Endothelial cell of hepatic sinusoid (primary cell): ENCODE results near the gene CDK17.
"Not testable (repeated sequence)": the region's sequence is repeated elsewhere in the genome, so short reads cannot be mapped to it uniquely, and the experiment has no call there.

Experiments
- in situ Hi-C: cut with HindIII; loops from 2 replicates; pipeline ENCODE4 v1.10.0; 2017; ENCODE audit warnings: low sequenced_read_pairs

CDK17 gene

DNA sequence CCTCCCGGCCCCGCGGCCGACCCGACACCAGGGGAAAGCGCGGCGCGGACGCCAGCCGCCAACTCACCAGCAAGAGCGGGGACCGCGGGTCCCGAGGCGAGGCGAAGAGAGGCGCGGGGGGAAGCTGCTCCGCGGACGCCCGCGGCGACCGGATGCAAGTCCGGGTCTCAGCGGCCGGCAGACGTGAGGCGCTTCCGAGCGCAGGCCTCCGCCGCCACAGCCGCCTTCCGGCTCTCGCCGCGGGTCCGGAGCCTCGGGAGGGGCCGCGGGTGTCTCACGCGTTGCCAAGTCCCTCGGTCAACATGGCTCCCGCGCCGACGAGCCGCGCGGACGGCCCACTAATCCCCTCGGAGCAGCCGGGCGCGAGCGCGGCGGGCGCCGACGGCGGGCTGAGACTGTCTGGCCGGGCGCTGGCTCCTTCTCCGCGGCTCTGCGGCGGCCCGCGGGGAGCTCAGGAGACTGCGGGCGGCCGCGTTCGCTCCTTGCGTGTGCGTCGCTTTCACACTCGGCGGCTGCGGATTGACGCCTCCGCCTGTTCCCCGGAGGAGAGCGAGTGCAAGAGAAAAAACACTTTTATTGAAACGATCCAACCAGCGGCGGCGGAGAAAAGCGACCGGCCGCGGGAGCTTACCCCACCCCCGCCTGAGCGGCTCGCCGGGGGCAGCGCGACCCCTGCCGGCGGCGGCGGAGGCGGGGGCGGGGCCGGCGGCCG lies at the start of gene CDK17:
Gene CDK17, minus strand, starts transcription at position 521 of the 712 bp plus-strand sequence. CDS start 65,603 bp downstream, outside the sequence.
- in situ Hi-C loops: loop anchor here (5.0 kb wide), 2 partner anchors 98 to 102 kb away; no protein-coding TSS in a partner anchor

DNA sequence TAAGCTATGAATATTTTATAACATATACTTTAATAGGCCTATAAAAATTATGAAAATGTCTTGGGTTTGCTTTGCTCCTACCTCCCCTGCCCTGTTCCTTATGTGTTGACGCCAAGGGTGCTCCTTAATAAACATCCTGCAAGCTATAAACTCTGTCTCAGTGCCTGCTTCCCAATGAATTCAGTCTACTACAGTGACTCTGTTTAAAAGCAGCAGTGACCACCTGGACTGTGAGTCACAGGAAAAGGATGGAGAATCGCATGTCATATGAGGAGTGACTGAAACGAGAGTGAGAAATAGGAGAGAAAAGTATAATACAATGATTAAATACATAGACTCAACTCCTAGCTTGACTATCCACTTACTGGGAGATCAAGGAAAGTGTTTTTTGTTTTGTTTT lies 48.1 kb upstream of the CDK17 start:
- in situ Hi-C loops: no loop called here

DNA sequence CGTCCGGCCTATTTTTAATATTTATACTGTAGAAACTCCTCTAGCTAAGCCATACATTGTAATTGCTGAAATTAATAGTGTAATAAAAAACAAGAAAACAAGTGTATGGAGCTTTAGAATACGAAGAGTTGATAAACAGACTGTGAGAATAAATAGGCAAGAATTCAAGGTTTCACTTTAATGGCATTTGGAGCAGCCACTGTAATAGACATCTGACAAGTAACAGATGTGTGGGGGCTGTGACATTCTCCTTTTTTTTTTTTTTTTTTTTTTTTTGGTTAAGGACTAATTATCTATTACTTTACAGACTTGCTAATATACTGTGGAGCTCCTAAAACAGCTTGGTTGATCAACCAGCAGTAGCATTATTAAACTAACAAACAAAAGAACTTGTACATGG lies 47.0 kb upstream of the CDK17 start:
- in situ Hi-C loops: no loop called here

DNA sequence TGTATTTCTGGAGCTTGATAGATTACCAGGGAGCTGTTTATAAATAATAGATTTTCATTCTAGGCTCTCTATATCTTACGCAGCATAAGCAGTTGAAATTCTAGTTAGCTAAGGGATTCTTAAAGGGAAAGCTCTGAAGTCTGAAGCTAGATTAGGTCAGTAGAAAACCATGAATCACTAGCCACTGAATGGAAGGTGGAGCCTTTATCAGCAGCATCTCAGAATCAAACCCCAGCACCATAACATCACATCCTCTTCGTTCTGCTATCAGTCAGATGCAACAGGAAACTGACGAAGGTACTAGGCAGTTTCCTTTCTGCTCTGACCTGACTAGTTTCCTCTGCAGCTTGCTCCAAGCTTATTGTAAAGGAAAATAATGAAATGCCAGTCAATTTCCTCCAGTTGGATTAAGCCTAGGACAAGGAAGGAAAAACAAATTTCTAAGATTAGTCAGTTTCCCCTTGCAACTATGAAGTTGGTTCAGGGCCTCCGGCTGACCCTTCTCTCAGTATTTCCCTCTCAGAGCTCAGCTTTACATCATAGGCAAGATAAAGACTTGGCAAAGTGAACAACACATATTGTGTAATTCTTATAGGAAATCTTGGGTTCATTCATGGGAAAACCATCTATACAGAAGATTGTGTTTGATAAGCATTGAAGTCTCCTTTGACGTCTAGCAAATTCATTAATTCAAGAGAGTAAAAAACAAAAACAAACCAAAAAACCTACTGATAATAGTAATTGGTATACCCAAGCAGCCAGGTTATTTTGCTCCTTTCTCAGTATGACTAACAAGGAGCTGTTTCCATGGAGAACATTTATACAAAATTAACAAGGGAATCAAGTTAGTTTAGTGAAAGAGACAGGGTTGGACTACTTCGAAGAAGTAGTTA lies 45.7 kb upstream of the CDK17 start:
- in situ Hi-C loops: no loop called here

DNA sequence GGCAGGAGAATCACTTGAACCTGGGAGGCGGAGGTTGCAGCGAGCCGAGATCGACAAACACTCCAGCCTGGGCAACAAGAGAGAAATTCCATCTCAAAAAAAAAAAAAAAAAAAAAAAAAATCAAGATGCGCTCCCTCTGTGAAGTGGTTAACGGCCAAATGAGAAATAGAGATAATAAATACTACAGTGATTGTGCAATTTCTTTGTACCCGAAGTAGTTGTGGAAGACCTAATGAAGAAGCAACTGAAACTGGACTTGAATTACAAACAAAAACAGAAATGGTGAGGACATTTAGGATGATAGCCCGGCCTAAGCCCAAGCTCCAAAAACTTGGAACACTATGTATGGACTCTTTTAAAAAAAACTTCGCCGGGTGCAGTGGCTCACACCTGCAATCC lies 44.2 kb upstream of the CDK17 start:
- in situ Hi-C loops: no loop called here

DNA sequence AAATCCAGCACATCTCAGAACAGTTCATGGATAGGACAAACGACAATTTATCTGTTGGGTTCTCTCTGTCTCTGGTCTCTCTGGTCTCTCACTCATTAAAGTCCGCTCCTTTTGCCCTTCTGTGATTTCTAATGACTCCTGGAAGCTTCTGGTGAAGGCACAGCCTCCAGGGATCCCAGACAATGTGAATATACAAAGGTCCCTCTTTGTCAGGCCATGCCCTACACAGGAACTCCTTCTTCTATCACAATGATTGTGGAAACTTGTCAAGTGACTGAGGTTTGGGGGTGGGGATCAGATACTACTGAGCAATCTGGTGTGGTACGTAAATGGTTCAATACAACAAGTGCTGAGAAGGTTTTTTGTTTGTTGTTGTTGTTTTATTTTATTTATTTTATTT lies 42.7 kb upstream of the CDK17 start:
- in situ Hi-C loops: no loop called here

DNA sequence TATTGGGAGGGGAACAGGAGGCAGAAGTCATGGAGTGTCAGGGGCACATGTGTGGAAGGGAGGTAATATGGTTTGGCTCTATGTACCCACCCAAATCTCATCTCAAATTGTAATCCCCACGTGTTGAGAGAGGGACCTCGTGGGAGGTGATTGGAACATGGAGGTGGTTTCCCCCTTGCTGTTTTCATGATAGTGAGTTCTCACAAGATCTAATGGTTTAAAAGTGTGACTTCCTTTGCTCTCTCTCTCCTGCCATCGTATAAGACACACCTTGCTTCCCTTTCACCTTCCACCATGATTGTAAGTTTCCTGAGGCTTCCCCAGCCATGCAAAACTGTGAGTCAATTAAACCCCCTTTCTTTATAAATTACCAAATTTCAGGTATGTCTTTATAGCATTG lies 41.6 kb upstream of the CDK17 start:
- in situ Hi-C loops: no loop called here

DNA sequence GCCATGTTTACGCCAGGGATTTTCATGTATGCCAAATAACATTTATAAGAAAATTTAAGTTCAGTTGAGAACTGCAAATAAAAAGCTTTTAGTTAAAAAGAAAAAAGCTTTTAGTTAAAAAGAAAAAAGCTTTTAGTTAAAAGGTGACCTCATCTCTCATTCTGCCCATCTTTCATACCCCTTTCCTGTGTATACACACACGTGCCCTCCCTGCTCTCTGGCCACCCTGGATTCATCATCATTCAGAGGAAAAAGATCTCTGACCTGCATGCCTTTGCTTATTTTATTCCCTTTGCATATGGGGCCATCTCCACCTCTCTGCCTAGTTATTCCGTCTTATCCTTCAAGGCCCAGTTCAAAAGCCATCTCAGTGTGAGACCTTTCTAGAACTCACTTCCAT lies 38.1 kb upstream of the CDK17 start:
- in situ Hi-C loops: no loop called here

DNA sequence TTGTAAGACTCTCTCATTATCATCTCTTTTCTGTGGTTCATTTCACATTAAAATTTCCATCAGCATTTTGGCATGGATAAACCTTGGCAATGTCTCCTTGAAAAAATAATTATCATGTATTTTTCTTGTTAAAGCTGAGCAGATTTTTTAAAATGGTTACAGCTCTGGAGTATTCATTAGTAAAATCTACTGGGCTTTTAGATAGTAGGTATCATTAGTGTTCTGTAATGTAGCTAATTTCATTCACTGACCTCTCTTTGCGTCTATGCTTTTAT lies 36.9 kb upstream of the CDK17 start:
- in situ Hi-C loops: no loop called here

DNA sequence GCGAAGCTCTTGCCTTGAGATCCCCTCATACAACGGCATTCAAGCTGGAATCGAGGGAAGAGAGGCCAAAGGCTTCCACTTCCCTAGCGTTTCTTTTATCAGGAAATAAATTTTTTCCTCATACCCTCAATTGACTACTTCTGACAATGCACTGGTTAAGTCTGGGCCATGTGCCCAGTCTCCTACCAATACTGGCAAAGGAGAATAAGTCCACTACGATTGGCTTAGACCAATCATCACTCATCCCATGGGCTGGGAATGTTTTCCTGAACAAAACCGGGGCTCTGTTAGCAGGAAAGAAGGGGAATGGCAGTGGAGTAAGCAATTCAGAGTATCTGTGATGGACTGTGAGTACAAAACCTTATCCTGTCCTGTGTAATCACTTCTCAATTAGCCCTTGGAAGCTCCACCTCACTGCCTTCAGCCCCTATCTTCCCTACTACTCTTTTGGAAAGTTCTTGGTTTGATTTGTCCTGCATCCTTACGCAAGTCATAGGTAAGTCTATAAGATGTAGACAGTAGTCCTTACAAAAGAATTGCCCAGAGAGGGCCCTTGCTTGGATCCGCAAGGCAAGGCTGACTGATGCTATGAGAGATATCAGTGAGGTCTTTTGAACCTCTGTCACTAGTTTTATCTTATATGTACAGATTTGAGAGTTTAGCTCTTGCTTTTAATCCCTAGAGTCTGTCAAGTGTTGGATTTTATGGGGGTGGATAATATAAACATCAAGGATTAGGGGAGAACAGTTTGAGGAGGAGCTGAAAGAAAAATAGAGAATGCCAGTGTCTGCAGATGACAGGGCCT lies 36.3 kb upstream of the CDK17 start:
- in situ Hi-C loops: no loop called here

DNA sequence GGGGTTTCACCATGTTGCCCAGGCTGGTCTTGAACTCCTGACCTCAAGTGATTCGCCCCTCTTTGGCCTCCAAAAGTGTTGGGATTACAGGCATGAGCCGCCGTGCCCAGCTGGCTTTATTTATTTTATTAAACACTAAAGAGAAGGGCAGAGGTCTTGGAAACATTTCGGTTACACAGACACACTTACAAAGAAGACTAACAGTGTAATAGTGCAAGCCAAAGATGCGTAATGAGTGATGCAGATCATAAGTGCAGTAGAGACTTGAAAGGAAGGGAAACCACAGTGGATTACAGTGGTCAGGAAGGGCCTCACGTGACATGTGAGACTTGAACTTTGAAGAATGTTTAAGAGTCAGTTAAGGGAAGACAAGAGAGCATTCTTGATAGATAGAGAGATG lies 33.9 kb upstream of the CDK17 start:
- in situ Hi-C loops: no loop called here

DNA sequence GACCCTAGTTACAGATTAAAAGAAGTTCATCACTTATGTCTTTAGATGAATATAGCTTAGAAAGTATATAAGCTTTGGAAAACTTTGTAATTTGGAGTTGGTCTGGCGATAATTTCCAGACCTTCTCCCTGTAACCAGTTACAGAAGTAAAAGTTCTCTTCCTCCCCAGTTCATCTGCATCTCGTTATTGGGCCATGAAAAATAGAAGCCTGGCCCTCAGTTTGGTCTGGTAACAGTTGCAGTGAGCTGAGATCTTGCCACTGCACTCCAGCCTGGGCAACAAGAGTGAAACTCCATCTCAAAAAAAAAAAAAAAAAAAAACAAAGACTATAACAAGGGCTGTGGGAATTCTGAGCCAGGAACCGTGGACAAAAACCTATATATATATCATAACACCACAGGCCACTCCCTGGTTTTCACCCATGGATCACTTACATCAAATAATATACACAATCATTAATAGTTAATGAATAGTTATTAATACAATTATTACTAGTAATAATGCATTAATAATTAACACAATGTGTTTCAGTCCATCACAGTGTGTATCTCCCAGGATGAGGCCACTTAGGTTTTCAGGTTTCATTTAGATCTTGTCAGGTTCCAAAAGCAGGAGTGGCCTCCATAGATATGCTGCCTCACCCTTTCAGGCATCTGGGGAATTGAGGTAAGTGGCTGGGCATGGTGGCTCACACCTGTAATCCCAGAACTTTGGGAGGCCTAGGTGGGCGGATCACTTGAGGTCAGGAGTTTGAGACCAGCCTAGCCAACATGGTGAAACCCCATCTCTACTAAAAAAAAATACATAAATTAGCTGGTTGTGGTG lies 32.5 kb upstream of the CDK17 start:
- in situ Hi-C loops: not testable (repeated sequence)

DNA sequence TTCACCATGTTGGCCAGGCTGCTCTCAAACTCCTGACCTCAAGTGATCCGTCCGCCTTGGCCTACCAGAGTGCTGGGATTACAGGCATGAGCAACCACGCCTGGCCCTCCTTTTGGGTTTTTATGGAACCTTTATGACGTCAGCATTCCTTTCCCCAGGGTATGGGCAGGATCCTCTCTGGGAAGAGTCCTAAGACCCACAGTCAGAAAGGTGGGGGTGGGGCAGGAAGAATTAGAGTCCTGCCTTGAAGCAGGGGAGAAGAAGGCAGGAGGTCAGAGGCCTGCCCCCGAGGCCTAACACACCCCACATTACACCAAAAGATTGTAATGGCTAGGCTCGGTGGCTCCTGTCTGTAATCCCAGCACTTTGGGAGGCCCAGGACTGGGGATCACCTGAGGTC lies 30.8 kb upstream of the CDK17 start:
- in situ Hi-C loops: no loop called here

DNA sequence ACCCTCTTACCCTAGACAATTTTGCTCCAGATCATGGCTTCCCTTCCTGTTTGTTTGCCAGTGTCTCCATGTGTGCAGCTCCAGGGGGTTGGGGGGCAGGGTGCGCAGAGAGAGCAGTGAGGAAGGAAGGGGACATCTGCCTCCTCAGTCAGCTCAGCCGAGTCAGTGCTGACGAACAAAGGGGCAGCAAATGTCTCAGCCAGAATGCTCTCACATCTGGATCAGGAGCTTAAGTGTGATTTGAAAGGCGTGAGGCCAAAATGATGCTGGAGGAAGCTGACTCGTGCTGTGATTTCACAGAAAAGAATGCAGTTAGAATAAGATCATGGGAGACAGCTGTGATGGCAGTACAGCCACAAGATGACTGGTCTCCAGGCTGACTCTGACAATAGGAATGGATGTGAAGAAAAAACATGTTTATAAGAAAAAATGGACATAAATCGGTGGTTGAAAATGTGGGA lies 27.1 kb upstream of the CDK17 start:
- in situ Hi-C loops: no loop called here

DNA sequence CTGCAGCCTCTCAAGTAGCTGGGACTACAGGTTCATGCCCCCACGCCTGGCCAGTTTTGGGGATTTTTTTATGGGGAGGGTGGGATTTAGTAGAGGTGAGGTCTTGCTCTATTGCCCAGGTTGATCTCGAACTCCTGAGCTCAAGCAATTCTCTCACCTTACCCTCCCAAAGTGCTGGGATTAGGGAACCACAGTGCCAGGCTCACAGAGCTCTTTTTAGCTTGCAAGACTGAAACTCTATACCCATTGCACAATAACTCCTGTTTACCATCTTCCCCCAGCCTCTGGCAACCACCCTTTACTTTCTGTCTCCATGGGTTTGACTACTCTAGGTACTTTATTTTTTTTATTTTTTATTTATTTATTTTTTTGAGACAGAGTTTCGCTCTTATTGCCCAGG lies 25.7 kb upstream of the CDK17 start:
- in situ Hi-C loops: no loop called here

DNA sequence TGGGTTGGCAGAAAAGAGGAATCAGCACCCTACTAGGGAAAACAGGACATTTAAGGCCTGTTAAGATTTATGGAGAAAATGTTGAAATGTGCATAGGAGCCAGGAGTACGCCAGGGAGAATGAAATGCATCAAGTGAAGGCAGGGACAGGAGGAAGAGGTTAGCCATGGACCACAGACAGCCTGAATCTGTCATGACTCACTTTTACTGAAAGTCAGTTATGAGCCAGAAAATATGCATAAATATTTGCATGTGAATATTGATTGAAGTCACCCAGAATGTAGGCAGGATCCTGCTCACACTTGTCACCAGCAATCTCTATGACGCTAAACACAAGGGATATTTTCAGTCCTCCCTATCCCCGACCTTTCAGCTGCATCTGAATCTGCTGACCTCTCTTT lies 25.1 kb upstream of the CDK17 start:
- in situ Hi-C loops: no loop called here

DNA sequence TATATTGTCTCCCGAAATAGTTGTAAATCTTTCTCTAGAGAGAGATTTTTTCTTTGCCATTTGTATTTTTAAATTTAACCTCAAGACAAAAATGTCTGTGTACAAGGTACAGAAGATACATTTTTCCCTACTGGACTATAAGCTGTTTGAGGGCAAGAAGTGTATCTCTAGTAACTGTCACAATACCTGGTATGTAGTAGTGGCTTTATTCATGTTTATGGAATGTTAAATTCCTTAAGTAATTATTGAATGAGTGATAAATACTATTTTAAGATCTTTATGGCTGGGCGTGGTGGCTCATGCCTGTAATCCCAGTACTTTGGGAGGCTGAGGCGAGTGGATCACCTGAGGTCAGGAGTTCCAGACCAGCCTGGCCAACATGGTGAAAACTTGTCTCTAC lies 24.4 kb upstream of the CDK17 start:
- in situ Hi-C loops: no loop called here

DNA sequence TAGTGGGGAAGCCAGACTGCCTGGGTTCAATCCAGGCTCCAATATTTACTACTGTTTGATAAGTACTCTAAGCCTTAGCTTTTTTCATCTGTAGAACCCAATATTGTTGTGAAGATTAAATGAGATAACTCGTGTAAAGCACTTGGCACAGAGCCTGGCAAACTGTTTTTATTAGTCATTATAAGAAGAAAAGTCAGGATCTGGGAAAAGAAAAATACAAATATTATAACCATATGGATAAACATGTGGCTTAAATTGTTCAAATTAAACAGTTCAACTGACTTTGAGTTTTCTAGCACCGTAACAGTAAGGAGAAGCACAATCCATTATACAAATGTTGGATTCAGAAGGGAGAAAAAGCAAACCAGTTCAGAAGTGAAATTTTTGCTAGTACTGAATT lies 22.0 kb upstream of the CDK17 start:
- in situ Hi-C loops: no loop called here

DNA sequence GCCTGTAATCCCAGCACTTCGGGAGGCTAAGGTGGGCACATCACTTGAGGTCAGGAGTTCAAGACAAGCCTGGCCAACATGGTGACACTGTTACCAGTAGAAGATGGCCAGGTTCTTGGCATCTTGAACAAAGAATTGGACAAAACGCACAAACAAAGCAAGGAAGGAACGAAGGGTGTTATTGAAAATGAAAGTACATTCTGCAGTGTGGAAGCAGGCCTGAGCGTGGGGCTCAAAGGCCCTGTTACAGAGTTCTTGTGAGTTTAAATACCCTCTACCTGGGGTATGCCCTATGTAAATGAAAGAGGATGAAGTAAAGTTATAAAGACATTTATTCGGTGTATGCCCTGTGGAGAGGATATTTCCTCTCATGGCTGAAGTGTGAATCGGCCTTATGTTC lies 20.8 kb upstream of the CDK17 start:
- in situ Hi-C loops: no loop called here

DNA sequence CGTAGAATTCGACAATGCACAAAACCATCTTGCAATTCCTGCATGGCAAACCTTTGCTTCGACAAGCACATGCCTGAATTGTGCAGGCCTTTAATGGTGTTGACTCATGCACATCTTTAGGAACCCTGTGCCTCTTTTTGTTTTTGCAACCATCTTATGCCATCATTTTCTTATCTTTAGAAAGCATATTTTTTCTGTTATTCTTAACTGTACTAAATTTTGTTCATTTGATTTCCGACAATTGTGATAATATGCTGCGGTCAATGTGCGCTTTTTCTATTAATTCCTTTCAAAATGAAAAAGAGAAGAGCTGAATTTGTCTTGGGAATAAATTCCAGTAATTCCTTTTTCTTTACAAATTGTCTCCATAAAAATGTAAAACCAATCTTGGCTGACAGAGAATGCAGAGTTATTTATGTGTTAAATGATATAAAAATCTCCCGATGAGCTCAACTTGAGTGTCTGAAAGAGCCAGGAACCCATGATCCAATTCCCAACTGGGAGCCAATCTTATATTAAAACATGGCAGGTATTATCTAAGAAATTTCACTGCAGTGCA lies 20.1 kb upstream of the CDK17 start:
- in situ Hi-C loops: no loop called here
